Loucy (cell line): ENCODE measurements around the gene ZNF609.

Experiments
- H2AFZ ChIP-seq: fragments of 200-600 bp; sonication (generic); 2 replicates; pipeline ENCODE4 v1.6.0; 2016; ENCODE audit warnings: antibody characterized with exemption, mild to moderate bottlenecking, low read length, moderate library complexity
- H3F3A ChIP-seq: fragments of 200-600 bp; 2 replicates; pipeline ENCODE4 v1.6.0; 2016; ENCODE audit warnings: antibody characterized with exemption, low read depth, mild to moderate bottlenecking
- H3K27me3 ChIP-seq: fragments of 200-600 bp; sonication (generic); 2 replicates; pipeline ENCODE4 v1.6.1; 2014; ENCODE audit warnings: low read length, mild to moderate bottlenecking; ENCODE audit not compliant: insufficient read depth, poor library complexity, severe bottlenecking
- H3K36me3 ChIP-seq: fragments of 200-600 bp; sonication (generic); 2 replicates; pipeline ENCODE4 v1.6.1; 2016; ENCODE audit warnings: low read length; ENCODE audit not compliant: insufficient read depth
- H3K4me1 ChIP-seq: fragments of 200-600 bp; sonication (generic); 2 replicates; pipeline ENCODE4 v1.5.1; 2014; ENCODE audit warnings: low read length, mild to moderate bottlenecking; ENCODE audit not compliant: insufficient read depth, poor library complexity, severe bottlenecking
- H3K4me2 ChIP-seq: fragments of 200-600 bp; sonication (generic); 2 replicates; pipeline ENCODE4 v1.6.0; 2014; ENCODE audit warnings: antibody characterized with exemption, low read length, low read depth, mild to moderate bottlenecking; ENCODE audit not compliant: poor library complexity, severe bottlenecking
- H3K4me3 ChIP-seq: fragments of 200-600 bp; sonication (generic); 2 replicates; pipeline ENCODE4 v1.5.1; 2014; ENCODE audit warnings: low read length, mild to moderate bottlenecking, mixed read lengths; ENCODE audit not compliant: poor library complexity, severe bottlenecking
- H3K79me2 ChIP-seq: fragments of 200-600 bp; sonication (generic); 2 replicates; pipeline ENCODE4 v1.6.1; 2014; ENCODE audit warnings: low read length; ENCODE audit not compliant: insufficient read depth
- H3K9ac ChIP-seq: fragments of 200-600 bp; sonication (generic); 2 replicates; pipeline ENCODE4 v1.6.0; 2014; ENCODE audit warnings: mild to moderate bottlenecking, low read depth, low read length, moderate library complexity; ENCODE audit not compliant: poor library complexity, severe bottlenecking
- H3K9me2 ChIP-seq: fragments of 200-600 bp; sonication (generic); replicated peaks from 2 replicates; pipeline ENCODE4 v1.6.1; 2016; ENCODE audit warnings: low read depth, low read length, mixed read lengths
- H3K9me3 ChIP-seq: fragments of 200-600 bp; sonication (generic); 2 replicates; pipeline ENCODE4 v1.6.1; 2014; ENCODE audit warnings: mild to moderate bottlenecking, antibody characterized with exemption, low read length, low read depth; ENCODE audit not compliant: insufficient read depth
- H4K20me1 ChIP-seq: fragments of 200-600 bp; sonication (generic); 2 replicates; pipeline ENCODE4 v1.6.0; 2014; ENCODE audit warnings: antibody characterized with exemption, low read length, mild to moderate bottlenecking; ENCODE audit not compliant: insufficient read depth, poor library complexity, severe bottlenecking
- EZH2phosphoT487 ChIP-seq: fragments of 200-600 bp; IDR thresholded peaks from 2 replicates; pipeline ENCODE4 v1.6.1; 2018; ENCODE audit warnings: antibody characterized with exemption, mild to moderate bottlenecking, moderate library complexity, borderline replicate concordance
- TF ChIP-seq, protein P1 (sequence below): fragments of 200-600 bp; sonication (generic); conservative IDR thresholded peaks from 2 replicates; pipeline ENCODE4 v1.5.1; 2014; ENCODE audit warnings: mild to moderate bottlenecking, antibody characterized with exemption, low read length

Gene ZNF609

DNA sequence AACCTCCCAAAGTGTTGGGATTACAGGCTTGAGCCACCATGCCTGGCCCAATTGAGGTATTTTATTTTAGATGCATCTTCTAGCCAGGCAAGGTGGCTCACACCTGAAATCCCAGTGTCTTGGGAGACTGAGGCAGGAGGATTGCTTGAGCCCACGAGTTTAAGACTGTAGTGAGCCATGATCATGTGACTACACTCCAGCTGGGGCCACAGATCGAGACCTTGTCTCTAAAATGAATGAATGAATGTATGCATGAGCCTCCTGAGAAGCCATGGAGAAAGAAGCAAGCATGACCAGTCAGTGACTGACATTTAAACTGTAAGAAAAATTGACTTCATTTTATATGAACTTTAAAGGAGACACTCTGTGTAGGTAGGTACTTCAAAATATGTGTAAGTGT lies 105.7 kb downstream of the ZNF609 start:
- Histone ChIP-seq H3K4me2 (peak overlapping the region; percentile 14), H3K9ac (no peak overlapping the region), H3K27me3 (no peaks in the 10 kb centered on the region), H3K36me3 (peaks cover 5% of the 10 kb centered on the region; the same call in 1 of the 2 replicates), H3K9me2 (no peaks in the 10 kb centered on the region), H3K9me3 (no peaks in the 10 kb centered on the region), H4K20me1 (peaks cover 22% of the 10 kb centered on the region), H2AFZ (no peak overlapping the region), H3F3A (no peaks in the 10 kb centered on the region), H3K4me3 (no peak overlapping the region), H3K79me2 (peaks cover 84% of the 10 kb centered on the region), H3K4me1 (peaks cover 32% of the 10 kb centered on the region)
- TF ChIP-seq, protein P1, sequence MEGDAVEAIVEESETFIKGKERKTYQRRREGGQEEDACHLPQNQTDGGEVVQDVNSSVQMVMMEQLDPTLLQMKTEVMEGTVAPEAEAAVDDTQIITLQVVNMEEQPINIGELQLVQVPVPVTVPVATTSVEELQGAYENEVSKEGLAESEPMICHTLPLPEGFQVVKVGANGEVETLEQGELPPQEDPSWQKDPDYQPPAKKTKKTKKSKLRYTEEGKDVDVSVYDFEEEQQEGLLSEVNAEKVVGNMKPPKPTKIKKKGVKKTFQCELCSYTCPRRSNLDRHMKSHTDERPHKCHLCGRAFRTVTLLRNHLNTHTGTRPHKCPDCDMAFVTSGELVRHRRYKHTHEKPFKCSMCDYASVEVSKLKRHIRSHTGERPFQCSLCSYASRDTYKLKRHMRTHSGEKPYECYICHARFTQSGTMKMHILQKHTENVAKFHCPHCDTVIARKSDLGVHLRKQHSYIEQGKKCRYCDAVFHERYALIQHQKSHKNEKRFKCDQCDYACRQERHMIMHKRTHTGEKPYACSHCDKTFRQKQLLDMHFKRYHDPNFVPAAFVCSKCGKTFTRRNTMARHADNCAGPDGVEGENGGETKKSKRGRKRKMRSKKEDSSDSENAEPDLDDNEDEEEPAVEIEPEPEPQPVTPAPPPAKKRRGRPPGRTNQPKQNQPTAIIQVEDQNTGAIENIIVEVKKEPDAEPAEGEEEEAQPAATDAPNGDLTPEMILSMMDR, result no peak
- no peak for TF ChIP-seq EZH2phosphoT487

DNA sequence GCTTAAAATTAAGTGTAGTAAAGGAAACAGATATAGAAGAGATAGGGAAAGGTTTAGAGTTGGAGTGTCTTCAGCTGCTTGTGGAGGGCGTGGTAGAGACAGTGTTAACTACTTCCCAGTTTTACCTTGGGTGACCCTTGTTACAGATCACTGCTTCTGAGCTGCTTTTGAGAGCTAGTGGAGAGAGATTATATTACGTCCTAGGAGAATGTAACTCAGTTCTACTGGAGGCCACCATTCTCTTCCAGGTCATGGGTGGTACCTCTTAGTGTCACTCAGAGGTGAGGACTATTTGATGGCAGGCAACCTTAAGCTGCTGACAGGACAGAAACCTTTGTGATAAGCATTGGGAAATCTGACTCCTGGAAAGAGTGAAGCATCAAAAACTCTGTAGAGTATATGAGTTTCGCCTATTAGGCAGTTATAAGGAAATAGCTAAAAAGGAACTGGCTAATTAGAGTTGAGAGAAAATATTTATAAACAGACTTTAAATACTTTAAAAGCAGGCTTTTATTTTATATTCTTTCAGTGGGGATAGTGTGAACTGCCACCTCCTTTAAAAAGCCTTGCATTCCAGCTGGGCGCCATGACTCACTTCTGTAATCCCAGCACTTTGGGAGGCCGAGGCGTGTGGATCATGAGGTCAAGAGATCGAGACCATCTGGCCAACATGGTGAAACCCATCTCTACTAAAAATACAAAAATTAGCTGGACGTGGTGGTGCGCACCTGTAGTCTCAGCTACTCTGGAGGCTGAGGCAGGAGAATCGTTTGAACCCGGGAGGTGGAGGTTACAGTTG lies 106.5 kb downstream of the ZNF609 start:
- H3K9me3 ChIP-seq, result no peaks in the 10 kb centered on the region
- no peak overlapping the region for H2AFZ ChIP-seq
- H3K79me2 ChIP-seq, result peaks cover 84% of the 10 kb centered on the region
- peak overlapping the region; percentile 14 for H3K4me2 ChIP-seq
- no peak overlapping the region for H3K9ac ChIP-seq
- TF ChIP-seq EZH2phosphoT487, result no peak
- TF ChIP-seq, protein P1, result no peak
- peaks cover 5% of the 10 kb centered on the region; the same call in 1 of the 2 replicates for H3K36me3 ChIP-seq
- H3K9me2 ChIP-seq, result no peaks in the 10 kb centered on the region
- H3K4me3 ChIP-seq, result no peak overlapping the region
- peaks cover 21% of the 10 kb centered on the region for H4K20me1 ChIP-seq
- no peaks in the 10 kb centered on the region for H3F3A ChIP-seq
- no peaks in the 10 kb centered on the region for H3K27me3 ChIP-seq
- H3K4me1 ChIP-seq, result peaks cover 37% of the 10 kb centered on the region

DNA sequence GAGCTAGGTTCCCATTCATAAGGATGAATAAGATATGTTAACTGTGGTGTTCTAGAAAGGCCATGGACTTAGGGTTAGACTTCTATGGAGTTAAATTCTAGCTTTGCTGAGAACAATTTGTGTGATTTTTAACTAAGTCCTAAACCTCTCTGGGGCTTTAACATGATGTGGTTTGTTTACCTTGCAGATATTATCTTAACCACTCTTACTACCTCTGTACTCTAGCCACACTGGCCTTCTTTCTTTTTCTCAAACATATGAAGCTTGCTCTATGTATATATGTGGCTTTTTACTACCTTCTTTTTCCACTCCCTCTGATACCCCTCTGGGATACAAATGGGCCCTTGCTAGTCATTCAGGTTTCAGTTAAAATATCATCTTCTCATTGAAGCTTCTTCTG lies 108.4 kb downstream of the ZNF609 start:
- Histone ChIP-seq H3K79me2 (peaks cover 86% of the 10 kb centered on the region), H4K20me1 (peaks cover 21% of the 10 kb centered on the region), H3K9me2 (no peaks in the 10 kb centered on the region)

More for the DNA sequence above, 108.4 kb downstream of the ZNF609 start:
- H3K4me3 ChIP-seq, result no peak overlapping the region
- peaks cover 36% of the 10 kb centered on the region for H3K4me1 ChIP-seq
- TF ChIP-seq, protein P1, result no peak
- TF ChIP-seq EZH2phosphoT487, result no peak
- H2AFZ ChIP-seq, result no peak overlapping the region
- H3K36me3 ChIP-seq, result peaks cover 5% of the 10 kb centered on the region; the same call in 1 of the 2 replicates
- H3K4me2 ChIP-seq, result peak overlapping the region; percentile 2
- no peaks in the 10 kb centered on the region for H3K27me3 ChIP-seq
- H3F3A ChIP-seq, result no peaks in the 10 kb centered on the region
- H3K9ac ChIP-seq, result no peak overlapping the region
- no peaks in the 10 kb centered on the region for H3K9me3 ChIP-seq
